Upper lobe of left lung (tissue), 4 donors: Measurements from ENCODE around the gene BSCL2.

Experiments used
- CTCF ChIP-seq, 6 experiments: fragments of 450-650 bp in 4 of 6; fragments of 200-600 bp in 2 of 6; sonication (generic) in 2 of 6; IDR thresholded peaks; one replicate each; pipeline ENCODE4 v1.5.1; 2016 to 2019; ENCODE audit warnings: antibody characterized with exemption in 6 of 6
- EP300 ChIP-seq, 4 donors: sonication (generic); formaldehyde crosslinking; IDR thresholded peaks; one replicate each; pipeline ENCODE4 v1.5.1; 2017; ENCODE audit warnings: antibody characterized with exemption in 4 of 4, control low read depth in 2 of 4

DNA sequence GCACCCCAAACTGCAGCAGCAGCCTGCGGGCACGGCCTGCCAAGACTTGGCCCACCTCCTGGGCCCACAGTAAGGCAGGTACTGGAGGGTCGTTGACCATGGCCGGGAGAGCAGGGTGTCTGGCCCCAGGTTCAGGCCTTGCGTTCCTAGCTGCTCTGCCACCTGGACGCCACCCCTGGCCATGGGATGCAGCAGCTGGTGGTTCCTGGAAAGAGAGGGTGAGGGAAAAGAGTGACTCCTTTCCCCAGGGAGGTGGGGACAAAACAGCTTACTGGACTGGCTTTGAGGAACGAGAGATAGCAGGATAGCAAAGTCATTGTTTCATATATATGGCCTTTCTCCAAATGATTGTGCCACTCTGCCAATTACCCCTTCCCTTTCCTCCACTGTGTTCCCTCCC is 1.8 kb downstream of the BSCL2 start:
- TF ChIP-seq EP300 (IDR thresholded peaks at IDR 0.05) (no peak), CTCF (IDR thresholded peaks at IDR 0.05) (no peak)
